Measurements from ENCODE around the gene TFF3. TPM values are rescaled to one million over a fixed set of nuclear protein-coding genes. Genes with fewer than 3 reads are reported as not detected.

The TFF3 gene
- total and polyA plus RNA-seq, 2 donors from 2014 or later: 10.0 to 22.4 TPM

- H3K36me3 ChIP-seq (ENCODE audit: control insufficient read depth in 2 of 3, insufficient read depth in 3 of 3, low read length in 3 of 3): no peaks in the 10 kb centered on the region
- H3K9me3 ChIP-seq (ENCODE audit: control insufficient read depth in 2 of 3, insufficient read depth in 1 of 3, low read length in 3 of 3): no peaks in the 10 kb centered on the region
- H3K9ac ChIP-seq (ENCODE audit: low read length in 3 of 3): no peak overlapping the region
- H3K27ac ChIP-seq (ENCODE audit: low read depth in 2 of 2, low read length in 2 of 2): no peak overlapping the region
- no peak overlapping the region for H3K4me3 ChIP-seq (ENCODE audit: low read length in 3 of 3)
- H3K4me1 ChIP-seq (ENCODE audit: control insufficient read depth in 2 of 3, insufficient read depth in 2 of 3, low read depth in 1 of 3, low read length in 3 of 3): peaks cover 0 to 3% (median 0%) of the 10 kb centered on the region in 3 donors
- FAIRE-seq (no peak), DNase-seq (peak in 1 of 5 donors; percentile 68)
- intact Hi-C loops (cut with DNase I): no loop called here
- no peak for TF ChIP-seq CTCF (IDR thresholded peaks at IDR 0.05; ENCODE audit: borderline replicate concordance, extremely low read depth, insufficient read depth)
- no peaks in the 10 kb centered on the region for H3K27me3 ChIP-seq (ENCODE audit: control insufficient read depth, insufficient read depth, low read length)
Observed at GRCh38 chr21:42311160-42311559, 4.0 kb downstream of the TFF3 start.

GRCh38 chr21:42310411-42311001 lies 4.7 kb downstream of the TFF3 start:
- Histone ChIP-seq H3K27ac (ENCODE audit: low read depth in 2 of 2, low read length in 2 of 2) (no peak overlapping the region), H3K9me3 (ENCODE audit: control insufficient read depth in 2 of 3, insufficient read depth in 1 of 3, low read length in 3 of 3) (no peaks in the 10 kb centered on the region), H3K4me1 (ENCODE audit: control insufficient read depth in 2 of 3, insufficient read depth in 2 of 3, low read depth in 1 of 3, low read length in 3 of 3) (peaks cover 0 to 3% (median 0%) of the 10 kb centered on the region in 3 donors), H3K9ac (ENCODE audit: low read length in 3 of 3) (no peak overlapping the region), H3K36me3 (ENCODE audit: control insufficient read depth in 2 of 3, insufficient read depth in 3 of 3, low read length in 3 of 3) (no peaks in the 10 kb centered on the region), H3K4me3 (ENCODE audit: low read length in 3 of 3) (no peak overlapping the region), H3K27me3 (ENCODE audit: control insufficient read depth, insufficient read depth, low read length) (no peaks in the 10 kb centered on the region)
- DNase-seq (peak in 2 of 5 donors; percentile 46 to 61), FAIRE-seq (no peak)
- no peak for TF ChIP-seq CTCF (IDR thresholded peaks at IDR 0.05; ENCODE audit: borderline replicate concordance, extremely low read depth, insufficient read depth)
- intact Hi-C loops (cut with DNase I): no loop called here

DNA sequence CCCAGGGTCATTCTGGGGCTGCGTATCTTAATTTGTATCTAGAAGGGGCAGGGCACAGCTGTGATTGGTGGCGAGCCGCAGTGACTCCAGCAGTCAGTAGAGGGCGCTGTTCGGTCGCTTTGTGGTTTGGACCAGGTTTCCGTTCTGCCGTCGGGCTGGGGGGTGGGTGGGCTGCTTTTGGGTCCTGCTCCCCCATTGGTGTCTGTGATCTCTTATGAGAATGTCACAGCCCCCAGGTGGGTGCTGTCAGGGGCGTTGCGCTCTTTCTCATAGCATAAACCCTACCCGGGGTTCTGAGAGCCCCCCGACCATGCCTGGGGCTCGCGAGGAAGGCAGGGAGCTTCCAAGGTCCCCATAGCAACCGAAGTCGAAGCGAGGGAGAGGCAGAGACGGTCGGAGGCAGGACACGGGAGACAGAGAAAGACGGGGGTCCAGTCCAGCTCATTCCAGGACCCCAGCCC lies 5.4 kb downstream of the TFF3 start:
- TF ChIP-seq CTCF (IDR thresholded peaks at IDR 0.05; ENCODE audit: borderline replicate concordance, extremely low read depth, insufficient read depth): peak; percentile 66
- FAIRE-seq (no peak), DNase-seq (peak; percentile 75 to 86 (median 81))
- H3K9me3 ChIP-seq (ENCODE audit: control insufficient read depth in 2 of 3, insufficient read depth in 1 of 3, low read length in 3 of 3): no peaks in the 10 kb centered on the region
- intact Hi-C loops (cut with DNase I): no loop called here
- H3K4me1 ChIP-seq (ENCODE audit: control insufficient read depth in 2 of 3, insufficient read depth in 2 of 3, low read depth in 1 of 3, low read length in 3 of 3): peaks cover 0 to 3% (median 0%) of the 10 kb centered on the region in 3 donors
- H3K4me3 ChIP-seq (ENCODE audit: low read length in 3 of 3): no peak overlapping the region
- no peaks in the 10 kb centered on the region for H3K36me3 ChIP-seq (ENCODE audit: control insufficient read depth in 2 of 3, insufficient read depth in 3 of 3, low read length in 3 of 3)
- no peaks in the 10 kb centered on the region for H3K27me3 ChIP-seq (ENCODE audit: control insufficient read depth, insufficient read depth, low read length)
- no peak overlapping the region for H3K27ac ChIP-seq (ENCODE audit: low read depth in 2 of 2, low read length in 2 of 2)
- H3K9ac ChIP-seq (ENCODE audit: low read length in 3 of 3): no peak overlapping the region

Measured in kidney (tissue), 14 donors.